ENCODE measurements around the gene FANCG.

DNA sequence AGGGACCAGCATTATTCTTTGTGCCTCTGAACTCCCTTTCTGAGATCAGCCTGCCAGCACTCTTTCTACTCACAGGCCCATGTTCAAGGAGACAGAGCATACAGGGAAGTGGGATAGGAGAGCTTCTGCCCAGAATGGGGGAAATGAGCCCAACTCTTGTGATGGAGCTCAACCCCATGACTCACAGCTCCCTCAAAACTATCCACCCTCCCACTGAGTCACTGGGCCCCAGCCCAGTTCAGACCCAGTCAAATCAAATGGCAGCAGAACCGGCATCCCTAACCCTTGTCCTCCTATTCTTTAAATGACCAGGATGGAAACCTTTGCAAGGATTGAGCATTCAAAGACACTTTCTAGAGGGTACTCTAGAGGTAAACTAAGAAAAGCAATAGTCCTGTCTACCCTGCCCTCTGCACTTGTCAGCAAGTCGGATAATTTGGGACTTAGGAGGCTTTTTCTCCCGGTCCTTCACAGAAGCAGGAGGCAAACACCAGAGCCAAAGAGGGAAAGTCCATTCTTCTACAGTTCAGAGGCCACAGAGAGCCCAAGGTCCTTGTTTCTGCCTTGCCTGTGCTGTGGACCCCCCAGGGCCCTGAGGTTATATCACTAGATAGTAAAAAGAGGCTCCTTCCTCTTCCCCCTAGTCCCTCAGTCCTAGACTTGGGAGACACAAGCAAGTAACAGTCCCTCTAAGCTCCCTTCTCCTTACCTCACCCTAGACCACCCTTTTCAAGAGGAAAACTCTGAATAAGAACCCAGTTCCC lies 32.7 kb upstream of the FANCG start:
- TF ChIP-seq CTCF (IDR thresholded peaks at IDR 0.05) = no peak
- TF ChIP-seq POLR2A (IDR thresholded peaks at IDR 0.05) = no peak
